Fibroblast of gingiva (primary cell): ENCODE data around the gene SUB1.
"Not testable (repeated sequence)": the region's sequence is repeated elsewhere in the genome, so short reads cannot be mapped to it uniquely, and the experiment has no call there.

ENCODE experiments used
- DNase-seq: peaks from one replicate; pipeline ENCODE4 v3.0.0-alpha.2; 2011; ENCODE audit warnings: low read depth

SUB1 gene

GRCh38 chr5:32566319-32567111 lies 18.8 kb upstream of the SUB1 start:
- DNase-seq: no peak

- DNase-seq: no peak
These were observed 14.2 kb upstream of the SUB1 start for GRCh38 chr5:32571128-32571527.

GRCh38 chr5:32572778-32573480 lies 12.4 kb upstream of the SUB1 start:
- no peak for DNase-seq

GRCh38 chr5:32573481-32573854 lies 11.9 kb upstream of the SUB1 start:
- DNase-seq: not testable (repeated sequence)

- DNase-seq: no peak
These were observed 10.7 kb upstream of the SUB1 start for GRCh38 chr5:32574540-32575175.

- no peak for DNase-seq
These were observed 7.0 kb upstream of the SUB1 start for GRCh38 chr5:32578363-32578762.

GRCh38 chr5:32578764-32579163 lies 6.6 kb upstream of the SUB1 start:
- DNase-seq: no peak

GRCh38 chr5:32581010-32581785 lies 4.2 kb upstream of the SUB1 start:
- no peak for DNase-seq

- no peak for DNase-seq
These were observed 1.6 kb upstream of the SUB1 start for GRCh38 chr5:32583582-32584232.

- DNase-seq: no peak
These were observed 711 bp upstream of the SUB1 start for GRCh38 chr5:32584646-32585045.

- DNase-seq: no peak
These were observed 273 bp upstream of the SUB1 start for GRCh38 chr5:32585122-32585445.

GRCh38 chr5:32586276-32586599 lies 881 bp downstream of the SUB1 start:
- no peak for DNase-seq

GRCh38 chr5:32587067-32587551 lies 1.8 kb downstream of the SUB1 start:
- no peak for DNase-seq

- no peak for DNase-seq
These were observed 4.1 kb downstream of the SUB1 start for GRCh38 chr5:32589416-32589815.

- peak; percentile 56 for DNase-seq
These were observed 4.8 kb downstream of the SUB1 start for GRCh38 chr5:32589942-32590869.

GRCh38 chr5:32595118-32595517 lies 9.8 kb downstream of the SUB1 start:
- no peak for DNase-seq

- peak; percentile 6 for DNase-seq
These were observed 11.8 kb downstream of the SUB1 start for GRCh38 chr5:32597041-32597629.

GRCh38 chr5:32598260-32598937 lies 13.0 kb downstream of the SUB1 start:
- DNase-seq: no peak

- peak; percentile 13 for DNase-seq
These were observed 13.7 kb downstream of the SUB1 start for GRCh38 chr5:32598997-32599549.
